HG03175 (cell line): ENCODE measurements around the gene MAPK9.
"Not testable (repeated sequence)": the region's sequence is repeated elsewhere in the genome, so short reads cannot be mapped to it uniquely, and the experiment has no call there.

ENCODE experiments used
- ATAC-seq: cut with Tn5 transposase; IDR thresholded peaks from one replicate; pipeline ENCODE4 v1.9.1; 2021; ENCODE audit warnings: mild to moderate bottlenecking, moderate library complexity; ENCODE audit not compliant: unreplicated experiment

Gene MAPK9

GRCh38 chr5:180326989-180327565, 35.2 kb upstream of the MAPK9 start:
- no peak for ATAC-seq

GRCh38 chr5:180324601-180324950, 32.7 kb upstream of the MAPK9 start:
- ATAC-seq = no peak

- no peak for ATAC-seq
Measured at GRCh38 chr5:180323941-180324600, 32.2 kb upstream of the MAPK9 start.

GRCh38 chr5:180323160-180323559, 31.3 kb upstream of the MAPK9 start:
- ATAC-seq = no peak

GRCh38 chr5:180318456-180319089, 26.7 kb upstream of the MAPK9 start:
- ATAC-seq = no peak

- ATAC-seq = no peak
Measured at GRCh38 chr5:180316586-180316985, 24.7 kb upstream of the MAPK9 start.

GRCh38 chr5:180315762-180316212, 23.9 kb upstream of the MAPK9 start:
- ATAC-seq = peak; percentile 55

GRCh38 chr5:180313677-180314505, 22.0 kb upstream of the MAPK9 start:
- ATAC-seq = peak; percentile 91

- no peak for ATAC-seq
Measured at GRCh38 chr5:180311216-180311615, 19.3 kb upstream of the MAPK9 start.

GRCh38 chr5:180306796-180307195, 14.9 kb upstream of the MAPK9 start:
- ATAC-seq = no peak

- ATAC-seq = no peak
Measured at GRCh38 chr5:180305481-180305880, 13.6 kb upstream of the MAPK9 start.

GRCh38 chr5:180304431-180305375, 12.8 kb upstream of the MAPK9 start:
- no peak for ATAC-seq

- no peak for ATAC-seq
Measured at GRCh38 chr5:180304016-180304292, 12.1 kb upstream of the MAPK9 start.

- ATAC-seq = no peak
Measured at GRCh38 chr5:180303226-180304015, 11.5 kb upstream of the MAPK9 start.

GRCh38 chr5:180302256-180302655, 10.4 kb upstream of the MAPK9 start:
- ATAC-seq = no peak

GRCh38 chr5:180301253-180301652, 9.4 kb upstream of the MAPK9 start:
- no peak for ATAC-seq

- no peak for ATAC-seq
Measured at GRCh38 chr5:180299526-180299925, 7.6 kb upstream of the MAPK9 start.

- ATAC-seq = not testable (repeated sequence)
Measured at GRCh38 chr5:180299014-180299413, 7.1 kb upstream of the MAPK9 start.

GRCh38 chr5:180297587-180298282, 5.9 kb upstream of the MAPK9 start:
- ATAC-seq = no peak
